GM18517 (cell line): ENCODE measurements around the gene CYP39A1.

ENCODE experiments used
- ATAC-seq: cut with Tn5 transposase; IDR thresholded peaks from one replicate; pipeline ENCODE4 v1.9.1; 2021; ENCODE audit warnings: mild to moderate bottlenecking, moderate library complexity; ENCODE audit not compliant: unreplicated experiment

The CYP39A1 gene

GRCh38 chr6:46521464-46521971, 131.1 kb downstream of the CYP39A1 start:
- ATAC-seq: no peak

GRCh38 chr6:46517202-46517601, 135.4 kb downstream of the CYP39A1 start:
- no peak for ATAC-seq

GRCh38 chr6:46513533-46513932, 139.1 kb downstream of the CYP39A1 start:
- ATAC-seq: no peak

- no peak for ATAC-seq
These were observed 141.3 kb downstream of the CYP39A1 start for GRCh38 chr6:46511320-46511719.

- no peak for ATAC-seq
These were observed 142.0 kb downstream of the CYP39A1 start for GRCh38 chr6:46510651-46511050.

- ATAC-seq: no peak
These were observed 142.6 kb downstream of the CYP39A1 start for GRCh38 chr6:46509981-46510510.

GRCh38 chr6:46509063-46509462, 143.6 kb downstream of the CYP39A1 start:
- no peak for ATAC-seq

- no peak for ATAC-seq
These were observed 145.2 kb downstream of the CYP39A1 start for GRCh38 chr6:46507426-46507825.

- no peak for ATAC-seq
These were observed 146.7 kb downstream of the CYP39A1 start for GRCh38 chr6:46505693-46506512.

- ATAC-seq: no peak
These were observed 148.4 kb downstream of the CYP39A1 start for GRCh38 chr6:46504242-46504641.

GRCh38 chr6:46502486-46503119, 150.0 kb downstream of the CYP39A1 start:
- ATAC-seq: no peak

- ATAC-seq: no peak
These were observed 151.2 kb downstream of the CYP39A1 start for GRCh38 chr6:46501136-46502089.

- ATAC-seq: no peak
These were observed 152.2 kb downstream of the CYP39A1 start for GRCh38 chr6:46500382-46500781.
